SU-DHL-6 (cell line): Measurements from ENCODE around the gene RASA3.
"Not testable (repeated sequence)": the region's sequence is repeated elsewhere in the genome, so short reads cannot be mapped to it uniquely, and the experiment has no call there.

Source experiments
- H2AFZ ChIP-seq: fragments of 200-600 bp; sonication (generic); 2 replicates; pipeline ENCODE4 v1.6.1; 2014; ENCODE audit warnings: low read depth, mild to moderate bottlenecking, moderate library complexity, mixed read lengths, antibody characterized with exemption, low read length; ENCODE audit not compliant: severe bottlenecking
- H3F3A ChIP-seq: fragments of 200-600 bp; shearing (Covaris generic); 2 replicates; pipeline ENCODE4 v1.6.0; 2016; ENCODE audit warnings: antibody characterized with exemption, mild to moderate bottlenecking; ENCODE audit not compliant: insufficient read depth
- H3K27ac ChIP-seq: fragments of 200-600 bp; sonication (generic); 2 replicates; pipeline ENCODE4 v1.5.1; 2016; ENCODE audit warnings: low read depth, mild to moderate bottlenecking, low read length, moderate library complexity, mixed read lengths
- H3K27me3 ChIP-seq: fragments of 200-600 bp; sonication (generic), shearing (Covaris generic); 2 replicates; pipeline ENCODE4 v1.6.0; 2014; ENCODE audit warnings: mild to moderate bottlenecking, low read length
- H3K36me3 ChIP-seq: fragments of 200-600 bp; sonication (generic); 2 replicates; pipeline ENCODE4 v1.6.1; 2014; ENCODE audit warnings: mild to moderate bottlenecking, low read length, mixed read lengths
- H3K4me2 ChIP-seq: fragments of 300-600, 200-600 bp; shearing (Covaris generic), sonication (generic); 2 replicates; pipeline ENCODE4 v1.6.0; 2014; ENCODE audit warnings: low read length, low read depth, mild to moderate bottlenecking; ENCODE audit not compliant: poor library complexity, severe bottlenecking
- H3K4me3 ChIP-seq: fragments of 200-600 bp; sonication (generic); 2 replicates; pipeline ENCODE4 v1.5.1; 2014; ENCODE audit warnings: antibody characterized with exemption, low read length, mild to moderate bottlenecking, mixed read lengths; ENCODE audit not compliant: insufficient read depth, poor library complexity, severe bottlenecking
- H3K79me2 ChIP-seq: fragments of 200-600 bp; sonication (generic); 2 replicates; pipeline ENCODE4 v1.6.1; 2014; ENCODE audit warnings: mild to moderate bottlenecking, low read length, moderate library complexity; ENCODE audit not compliant: insufficient read depth
- H3K9ac ChIP-seq: fragments of 200-600 bp; sonication (generic); 2 replicates; pipeline ENCODE4 v1.7.0; 2014; ENCODE audit warnings: mild to moderate bottlenecking, low read length
- H3K9me2 ChIP-seq: fragments of 200-600 bp; sonication (generic); replicated peaks from 2 replicates; pipeline ENCODE4 v1.6.1; 2014; ENCODE audit warnings: low read length; ENCODE audit not compliant: insufficient read depth
- H3K9me3 ChIP-seq: fragments of 200-600 bp; sonication (generic); 2 replicates; pipeline ENCODE4 v1.6.1; 2014; ENCODE audit warnings: low read length, mixed read lengths; ENCODE audit not compliant: insufficient read depth
- H4K20me1 ChIP-seq: fragments of 200-600 bp; sonication (generic); 2 replicates; pipeline ENCODE4 v1.6.1; 2014; ENCODE audit warnings: low read depth, mild to moderate bottlenecking, antibody characterized with exemption, low read length, moderate library complexity, mixed read lengths
- CTCF ChIP-seq: fragments of 200-600 bp; sonication (generic); IDR thresholded peaks from one replicate; pipeline ENCODE4 v1.5.1; 2017; ENCODE audit warnings: antibody characterized with exemption, mild to moderate bottlenecking, low read length, moderate library complexity; ENCODE audit not compliant: insufficient read depth, poor library complexity, severe bottlenecking
- EZH2phosphoT487 ChIP-seq: fragments of 200-600 bp; sonication (generic), shearing (Covaris generic); conservative IDR thresholded peaks from 2 replicates; pipeline ENCODE4 v1.6.1; 2018; ENCODE audit warnings: mild to moderate bottlenecking, antibody characterized with exemption, low read length, moderate library complexity, mixed read lengths

Gene RASA3

GRCh38 chr13:114149774-114150740 is 17.6 kb upstream of the RASA3 start:
- H3K9ac ChIP-seq, result no peak overlapping the region
- no peaks in the 10 kb centered on the region for H3K79me2 ChIP-seq
- no peaks in the 10 kb centered on the region for H3K9me3 ChIP-seq
- no peaks in the 10 kb centered on the region for H3K9me2 ChIP-seq
- TF ChIP-seq EZH2phosphoT487 (no peak), CTCF (no peak)
- H3K4me2 ChIP-seq, result no peak overlapping the region
- H3K27ac ChIP-seq, result no peak overlapping the region
- no peaks in the 10 kb centered on the region for H3K36me3 ChIP-seq
- H3F3A ChIP-seq, result no peaks in the 10 kb centered on the region
- no peaks in the 10 kb centered on the region for H4K20me1 ChIP-seq
- no peaks in the 10 kb centered on the region for H3K27me3 ChIP-seq
- no peak overlapping the region for H2AFZ ChIP-seq
- no peak overlapping the region for H3K4me3 ChIP-seq

- not testable (repeated sequence) for H3K36me3 ChIP-seq, H4K20me1 ChIP-seq, H3K9me2 ChIP-seq, H3F3A ChIP-seq, H3K4me2 ChIP-seq, H3K9ac ChIP-seq, H3K9me3 ChIP-seq, H3K4me3 ChIP-seq, H3K27me3 ChIP-seq, H3K79me2 ChIP-seq, H2AFZ ChIP-seq, H3K27ac ChIP-seq
Observed at GRCh38 chr13:114148886-114149285, 16.5 kb upstream of the RASA3 start.

GRCh38 chr13:114148521-114148855 is 16.1 kb upstream of the RASA3 start:
- no peak overlapping the region for H3K4me3 ChIP-seq
- H3K36me3 ChIP-seq, result no peaks in the 10 kb centered on the region
- H3K79me2 ChIP-seq, result no peaks in the 10 kb centered on the region
- H3K27ac ChIP-seq, result no peak overlapping the region
- no peaks in the 10 kb centered on the region for H4K20me1 ChIP-seq
- TF ChIP-seq CTCF (no peak), EZH2phosphoT487 (no peak)
- H3F3A ChIP-seq, result no peaks in the 10 kb centered on the region
- H3K9ac ChIP-seq, result no peak overlapping the region
- H3K9me3 ChIP-seq, result no peaks in the 10 kb centered on the region
- H3K9me2 ChIP-seq, result no peaks in the 10 kb centered on the region
- H3K4me2 ChIP-seq, result no peak overlapping the region
- no peak overlapping the region for H2AFZ ChIP-seq
- no peaks in the 10 kb centered on the region for H3K27me3 ChIP-seq

- Histone ChIP-seq H2AFZ (no peak overlapping the region), H3K4me2 (no peak overlapping the region), H3K9ac (no peak overlapping the region), H3K27me3 (no peaks in the 10 kb centered on the region), H3F3A (no peaks in the 10 kb centered on the region), H3K9me2 (no peaks in the 10 kb centered on the region), H3K36me3 (no peaks in the 10 kb centered on the region), H3K4me3 (no peak overlapping the region), H4K20me1 (no peaks in the 10 kb centered on the region), H3K79me2 (no peaks in the 10 kb centered on the region), H3K9me3 (no peaks in the 10 kb centered on the region), H3K27ac (no peak overlapping the region)
- TF ChIP-seq CTCF, result no peak
- TF ChIP-seq EZH2phosphoT487, result no peak
Observed at GRCh38 chr13:114147803-114148520, 15.5 kb upstream of the RASA3 start.
